Esophagus muscularis mucosa (tissue), 4 donors: ENCODE results near the gene DKK1. TPM values are rescaled to one million over a fixed set of nuclear protein-coding genes. Genes with fewer than 3 reads are reported as not detected.

Source experiments
- DNase-seq: peaks from one replicate; pipeline ENCODE4 v3.0.0-alpha.2; 2017; ENCODE audit errors: extremely low spot score
- H3K27ac ChIP-seq, 4 donors: fragments of 200-600 bp; sonication (generic); replicated peaks in 1 of 4; 1 replicate in 3 of 4; 2 replicates in 1 of 4; pipeline ENCODE4 v1.5.1; 2016 to 2019; ENCODE audit warnings: mild to moderate bottlenecking in 1 of 4
- H3K27me3 ChIP-seq, 4 donors: fragments of 200-600 bp; sonication (generic); one replicate each; pipeline versions ENCODE4 v1.5.1 to v1.6.0; 2016 to 2019
- H3K36me3 ChIP-seq, 4 donors: fragments of 200-600 bp; sonication (generic); one replicate each; pipeline ENCODE4 v1.5.1; 2016 to 2019
- H3K4me1 ChIP-seq, 4 donors: fragments of 200-600 bp; sonication (generic); one replicate each; pipeline ENCODE4 v1.5.1; 2016 to 2019
- H3K4me3 ChIP-seq, 4 donors: fragments of 200-600 bp; sonication (generic); 1 replicate in 2 of 4; 2 replicates in 2 of 4; pipeline ENCODE4 v1.5.1; 2016 to 2019; ENCODE audit warnings: mild to moderate bottlenecking in 4 of 4, moderate library complexity in 1 of 4
- H3K9me3 ChIP-seq, 4 donors: fragments of 200-600 bp; sonication (generic); 1 replicate in 3 of 4; 2 replicates in 1 of 4; pipeline ENCODE4 v1.5.1; 2016 to 2019
- CTCF ChIP-seq, 3 experiments: fragments of 200-600 bp in 2 of 3; fragments of 450-650 bp in 1 of 3; sonication (generic) in 2 of 3; IDR thresholded peaks; one replicate each; pipeline ENCODE4 v1.5.1; 2017 to 2019; ENCODE audit warnings: antibody characterized with exemption in 3 of 3, mild to moderate bottlenecking in 2 of 3, moderate library complexity in 1 of 3
- EP300 ChIP-seq: sonication (generic); formaldehyde crosslinking; IDR thresholded peaks from one replicate; pipeline ENCODE4 v1.6.1; 2017; ENCODE audit warnings: antibody characterized with exemption
- POLR2A ChIP-seq: fragments of 450-650 bp; IDR thresholded peaks from one replicate; pipeline ENCODE4 v1.6.1; 2017; ENCODE audit warnings: antibody characterized with exemption, moderate library complexity, mild to moderate bottlenecking, low read depth
- POLR2AphosphoS5 ChIP-seq, 2 donors: sonication (generic); formaldehyde crosslinking; IDR thresholded peaks; one replicate each; pipeline ENCODE4 v1.6.1; 2017; ENCODE audit warnings: antibody characterized with exemption in 2 of 2
- WGBS: methylation state at CpG from one replicate; pipeline ENCODE4 v1.1.5; 2018; 5-methylcytosine and 5-hydroxymethylcytosine counted together
- intact Hi-C: fragments of 100-400 bp; cut with DNase I; formaldehyde crosslinking; loops from one replicate; pipeline ENCODE4 v1.15.1; 2023
- total RNA-seq, 4 donors: library from RNA; depleted of rRNA; stranded (reverse); fragments of >200 nt; gene quantifications; one replicate each; pipeline versions ENCODE4 v1.1.0 to v1.2.1, GENCODE V29; 2016

The DKK1 gene
- total RNA-seq, 4 donors from 2014 or later: 0.69 to 4.1 (median 2.3) TPM; not detected in 1

GRCh38 chr10:52318822-52319464 is 4.9 kb downstream of the DKK1 start:
- intact Hi-C loops: no loop called here
- no peaks in the 10 kb centered on the region for H3K36me3 ChIP-seq

GRCh38 chr10:52319926-52320325 is 5.8 kb downstream of the DKK1 start:
- Histone ChIP-seq H3K4me1 (peaks cover under 1 to 3% (median 1%) of the 10 kb centered on the region in 4 donors), H3K27ac (no peak overlapping the region), H3K9me3 (no peaks in the 10 kb centered on the region), H3K4me3 (no peak overlapping the region), H3K36me3 (no peaks in the 10 kb centered on the region), H3K27me3 (peaks cover 0 to 8% (median 0%) of the 10 kb centered on the region in 4 donors)
- no peak for TF ChIP-seq EP300
- TF ChIP-seq CTCF (IDR thresholded peaks at IDR 0.05): no peak
- no peak for TF ChIP-seq POLR2A
- no peak for TF ChIP-seq POLR2AphosphoS5 (IDR thresholded peaks at IDR 0.05)
- no peak for DNase-seq
- 93% methylated on average over 2 of the region's 2 CpGs for WGBS
- intact Hi-C loops: no loop called here

More at GRCh38 chr10:52318822-52319464, 4.9 kb downstream of the DKK1 start:
- H3K4me1 ChIP-seq: peaks cover 4 to 12% (median 11%) of the 10 kb centered on the region in 4 donors
- no peak overlapping the region for H3K4me3 ChIP-seq
- TF ChIP-seq CTCF (IDR thresholded peaks at IDR 0.05): no peak
- no peak for TF ChIP-seq EP300
- no peak for TF ChIP-seq POLR2AphosphoS5 (IDR thresholded peaks at IDR 0.05)
- TF ChIP-seq POLR2A: no peak
- peaks cover 0 to 18% (median 9%) of the 10 kb centered on the region in 4 donors for H3K27me3 ChIP-seq
- H3K27ac ChIP-seq: no peak overlapping the region
- WGBS: 66% methylated on average over 7 of the region's 7 CpGs
- H3K9me3 ChIP-seq: no peaks in the 10 kb centered on the region
- no peak for DNase-seq

GRCh38 chr10:52322323-52322722 is 8.2 kb downstream of the DKK1 start:
- Histone ChIP-seq H3K4me1 (no peaks in the 10 kb centered on the region), H3K4me3 (no peak overlapping the region), H3K36me3 (no peaks in the 10 kb centered on the region), H3K27me3 (no peaks in the 10 kb centered on the region), H3K27ac (no peak overlapping the region), H3K9me3 (no peaks in the 10 kb centered on the region)
- WGBS: 95% methylated on average over 1 of the region's 1 CpG
- intact Hi-C loops: no loop called here
- no peak for DNase-seq
- TF ChIP-seq POLR2AphosphoS5 (IDR thresholded peaks at IDR 0.05) (no peak), CTCF (IDR thresholded peaks at IDR 0.05) (no peak), EP300 (no peak), POLR2A (no peak)

GRCh38 chr10:52322936-52323335 is 8.9 kb downstream of the DKK1 start:
- H3K36me3 ChIP-seq: no peaks in the 10 kb centered on the region
- H3K9me3 ChIP-seq: no peaks in the 10 kb centered on the region
- no peak for DNase-seq
- no peak overlapping the region for H3K4me3 ChIP-seq
- H3K27ac ChIP-seq: no peak overlapping the region
- TF ChIP-seq EP300 (no peak), POLR2AphosphoS5 (IDR thresholded peaks at IDR 0.05) (no peak), POLR2A (no peak), CTCF (IDR thresholded peaks at IDR 0.05) (no peak)
- no peaks in the 10 kb centered on the region for H3K27me3 ChIP-seq
- H3K4me1 ChIP-seq: no peaks in the 10 kb centered on the region
- intact Hi-C loops: no loop called here
- 89% methylated on average over 1 of the region's 1 CpG for WGBS

GRCh38 chr10:52326382-52326781 is 12.3 kb downstream of the DKK1 start:
- Histone ChIP-seq H3K36me3 (no peaks in the 10 kb centered on the region), H3K27ac (no peak overlapping the region), H3K4me3 (no peak overlapping the region), H3K27me3 (no peaks in the 10 kb centered on the region), H3K4me1 (no peaks in the 10 kb centered on the region), H3K9me3 (no peaks in the 10 kb centered on the region)
- 88% methylated on average over 2 of the region's 2 CpGs for WGBS
- no peak for TF ChIP-seq POLR2A
- no peak for TF ChIP-seq POLR2AphosphoS5 (IDR thresholded peaks at IDR 0.05)
- no peak for TF ChIP-seq EP300
- no peak for TF ChIP-seq CTCF (IDR thresholded peaks at IDR 0.05)
- intact Hi-C loops: no loop called here
- no peak for DNase-seq
